ENCODE measurements around the gene GC.

- TF ChIP-seq POLR2A (IDR thresholded peaks at IDR 0.05) (no peak), CTCF (IDR thresholded peaks at IDR 0.05) (no peak), EP300 (IDR thresholded peaks at IDR 0.05) (no peak)
Observed at GRCh38 chr4:71711985-71712348, 71.9 kb downstream of the GC start.
